ENCODE measurements around the gene PXK. TPM values are rescaled to one million over a fixed set of nuclear protein-coding genes. Genes with fewer than 3 reads are reported as not detected.

PXK gene
- total RNA-seq, 5 donors from 2014 or later (not counting 1 experiment from before 2014, with no cell fraction given), result 17.4 to 23.0 (median 21.8) TPM

DNA sequence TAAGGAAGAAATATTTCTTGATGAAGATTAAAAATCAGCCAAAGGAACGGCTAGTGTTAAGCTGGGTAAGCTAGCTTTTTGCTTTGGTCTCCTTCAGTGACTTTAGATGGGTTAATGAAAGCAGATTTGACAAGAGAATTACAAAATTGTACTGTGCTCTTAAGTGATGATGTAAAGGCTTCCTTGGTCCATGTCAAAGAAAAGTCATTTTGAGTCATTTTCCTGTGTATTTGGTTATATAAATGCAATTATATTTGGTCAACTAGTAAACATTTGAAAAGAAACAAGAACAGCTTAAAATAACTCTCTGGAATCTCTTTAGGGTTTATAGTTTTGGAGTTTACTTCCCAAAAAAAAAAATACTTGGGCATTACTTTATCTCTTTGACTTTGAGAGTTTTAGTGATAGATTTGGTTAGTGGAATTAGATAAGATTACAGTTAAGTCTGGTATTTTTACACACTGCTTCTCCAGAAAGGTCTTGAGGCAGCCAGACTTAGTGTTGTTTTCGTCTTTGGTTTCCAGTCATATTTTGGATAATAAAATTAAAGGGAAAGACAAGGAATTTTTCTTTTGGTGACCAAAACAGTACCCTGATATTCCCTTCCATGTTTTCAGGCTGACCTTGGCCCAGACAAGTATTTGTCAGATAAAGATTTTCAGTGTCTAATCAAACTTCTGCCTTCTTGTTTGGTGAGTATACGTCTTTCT lies 58.6 kb downstream of the PXK start:
- no peak overlapping the region for H3K4me3 ChIP-seq (ENCODE audit: control insufficient read depth in 1 of 2, extremely low read depth in 1 of 2, low read length in 1 of 2)
- no peak overlapping the region for H3K4me3 Mint-ChIP-seq
- peaks cover 0 to 7% (median 6%) of the 10 kb centered on the region in 3 donors for H3K4me1 Mint-ChIP-seq
- ATAC-seq (replicated peaks in 1 of 4), result no peak
- peaks cover 3 to 31% of the 10 kb centered on the region in 2 donors for H3K36me3 ChIP-seq (ENCODE audit: control insufficient read depth in 2 of 2, extremely low read depth in 1 of 2, insufficient read depth in 1 of 2, low read length in 1 of 2)
- 100% methylated on average over 2 of the region's 3 CpGs for WGBS (ENCODE audit: insufficient coverage)
- no peaks in the 10 kb centered on the region for H3K9me3 Mint-ChIP-seq
- no peaks in the 10 kb centered on the region for H3K27me3 Mint-ChIP-seq
- no peak overlapping the region for H3K27ac Mint-ChIP-seq
- no peaks in the 10 kb centered on the region for H3K27me3 ChIP-seq (replicated peaks in 1 of 2; ENCODE audit: control insufficient read depth in 2 of 2, extremely low read depth in 1 of 2, insufficient read depth in 2 of 2, low read length in 1 of 2)
- DNase-seq, result no peak
- H3K9me3 ChIP-seq, result no peaks in the 10 kb centered on the region
- peaks cover 39% of the 10 kb centered on the region for H3K36me3 Mint-ChIP-seq
- H3K27ac ChIP-seq (ENCODE audit: low read length), result no peak overlapping the region
- POLR2A ChIA-PET, result interaction anchor here in 1 of 2 donors (0.6 kb wide), 1 partner anchor 9 kb away, joined by 6 read pairs; no protein-coding TSS in a partner anchor
- no peaks in the 10 kb centered on the region for H3K4me1 ChIP-seq (ENCODE audit: control insufficient read depth in 1 of 2, extremely low read depth in 1 of 2, insufficient read depth in 2 of 2, low read length in 2 of 2)
- CTCF ChIA-PET, result no interaction called here

DNA sequence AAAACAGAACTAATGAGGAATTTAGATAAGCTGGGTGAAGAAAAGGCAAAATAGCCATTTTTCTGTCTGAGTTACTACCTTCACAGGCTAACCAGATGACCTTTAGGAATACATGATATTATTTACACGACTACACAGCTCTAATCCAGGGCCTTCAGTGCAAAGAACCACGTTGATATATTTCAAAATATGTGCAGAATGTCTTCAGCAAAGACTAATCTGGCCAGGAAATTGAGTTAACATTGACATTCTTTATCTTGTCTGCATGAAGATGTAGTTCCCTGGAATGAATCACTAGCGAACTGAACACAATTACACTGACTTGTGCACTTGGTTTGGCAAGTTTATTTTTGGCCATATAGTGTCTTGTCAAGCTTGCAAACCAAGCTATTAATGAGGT lies 59.5 kb downstream of the PXK start:
- WGBS (ENCODE audit: insufficient coverage), result 44% methylated on average over 2 of the region's 3 CpGs
- Histone ChIP-seq H3K4me1 (ENCODE audit: control insufficient read depth in 1 of 2, extremely low read depth in 1 of 2, insufficient read depth in 2 of 2, low read length in 2 of 2) (no peaks in the 10 kb centered on the region), H3K4me3 (ENCODE audit: control insufficient read depth in 1 of 2, extremely low read depth in 1 of 2, low read length in 1 of 2) (no peak overlapping the region), H3K36me3 (ENCODE audit: control insufficient read depth in 2 of 2, extremely low read depth in 1 of 2, insufficient read depth in 1 of 2, low read length in 1 of 2) (peaks cover 6 to 32% of the 10 kb centered on the region in 2 donors), H3K27ac (ENCODE audit: low read length) (no peak overlapping the region), H3K9me3 (no peaks in the 10 kb centered on the region), H3K27me3 (replicated peaks in 1 of 2; ENCODE audit: control insufficient read depth in 2 of 2, extremely low read depth in 1 of 2, insufficient read depth in 2 of 2, low read length in 1 of 2) (no peaks in the 10 kb centered on the region)
- CTCF ChIA-PET, result interaction anchor here in 1 of 2 donors (0.5 to 1.0 kb wide), 3 partner anchors 10 to 37 kb away, joined by 3 to 7 read pairs (median 5); no protein-coding TSS in a partner anchor
- Mint-ChIP-seq H3K4me1 (peaks cover 0 to 5% (median 4%) of the 10 kb centered on the region in 3 donors), H3K36me3 (peaks cover 42% of the 10 kb centered on the region), H3K9me3 (no peaks in the 10 kb centered on the region), H3K27ac (no peak overlapping the region), H3K27me3 (no peaks in the 10 kb centered on the region), H3K4me3 (no peak overlapping the region)
- DNase-seq (no peak), ATAC-seq (replicated peaks in 1 of 4) (no peak)
- POLR2A ChIA-PET, result no interaction called here

DNA sequence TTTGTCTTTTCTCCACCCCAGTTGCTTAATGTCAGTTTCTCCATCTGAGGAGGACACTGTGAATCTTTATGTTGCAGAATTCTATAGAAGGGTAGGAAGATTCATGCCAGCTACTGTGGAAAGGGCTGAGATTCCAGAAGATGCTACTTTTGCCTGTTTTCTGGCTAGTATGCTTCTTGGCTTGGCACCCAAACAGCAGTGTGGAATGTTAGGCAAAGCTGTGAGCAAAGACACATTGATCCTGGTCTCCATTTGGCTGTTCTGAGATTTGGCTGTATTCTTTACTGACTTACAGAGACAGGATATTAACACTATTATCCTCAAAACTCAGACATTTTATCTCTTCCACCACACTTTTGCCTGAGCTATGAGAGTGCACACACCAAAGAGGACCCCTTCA lies 61.6 kb downstream of the PXK start:
- H3K27me3 Mint-ChIP-seq, result no peaks in the 10 kb centered on the region
- Histone ChIP-seq H3K9me3 (no peaks in the 10 kb centered on the region), H3K27me3 (replicated peaks in 1 of 2; ENCODE audit: control insufficient read depth in 2 of 2, extremely low read depth in 1 of 2, insufficient read depth in 2 of 2, low read length in 1 of 2) (no peaks in the 10 kb centered on the region), H3K36me3 (ENCODE audit: control insufficient read depth in 2 of 2, extremely low read depth in 1 of 2, insufficient read depth in 1 of 2, low read length in 1 of 2) (peaks cover 19 to 51% of the 10 kb centered on the region in 2 donors), H3K27ac (ENCODE audit: low read length) (no peak overlapping the region), H3K4me3 (ENCODE audit: control insufficient read depth in 1 of 2, extremely low read depth in 1 of 2, low read length in 1 of 2) (no peak overlapping the region), H3K4me1 (ENCODE audit: control insufficient read depth in 1 of 2, extremely low read depth in 1 of 2, insufficient read depth in 2 of 2, low read length in 2 of 2) (no peaks in the 10 kb centered on the region)
- H3K36me3 Mint-ChIP-seq, result peaks cover 52% of the 10 kb centered on the region
- no peaks in the 10 kb centered on the region for H3K4me1 Mint-ChIP-seq
- no peak overlapping the region for H3K4me3 Mint-ChIP-seq
- no peaks in the 10 kb centered on the region for H3K9me3 Mint-ChIP-seq
- ATAC-seq (replicated peaks in 1 of 4), result no peak
- CTCF ChIA-PET, result no interaction called here
- POLR2A ChIA-PET, result no interaction called here
- no peak overlapping the region for H3K27ac Mint-ChIP-seq
- DNase-seq, result no peak

DNA sequence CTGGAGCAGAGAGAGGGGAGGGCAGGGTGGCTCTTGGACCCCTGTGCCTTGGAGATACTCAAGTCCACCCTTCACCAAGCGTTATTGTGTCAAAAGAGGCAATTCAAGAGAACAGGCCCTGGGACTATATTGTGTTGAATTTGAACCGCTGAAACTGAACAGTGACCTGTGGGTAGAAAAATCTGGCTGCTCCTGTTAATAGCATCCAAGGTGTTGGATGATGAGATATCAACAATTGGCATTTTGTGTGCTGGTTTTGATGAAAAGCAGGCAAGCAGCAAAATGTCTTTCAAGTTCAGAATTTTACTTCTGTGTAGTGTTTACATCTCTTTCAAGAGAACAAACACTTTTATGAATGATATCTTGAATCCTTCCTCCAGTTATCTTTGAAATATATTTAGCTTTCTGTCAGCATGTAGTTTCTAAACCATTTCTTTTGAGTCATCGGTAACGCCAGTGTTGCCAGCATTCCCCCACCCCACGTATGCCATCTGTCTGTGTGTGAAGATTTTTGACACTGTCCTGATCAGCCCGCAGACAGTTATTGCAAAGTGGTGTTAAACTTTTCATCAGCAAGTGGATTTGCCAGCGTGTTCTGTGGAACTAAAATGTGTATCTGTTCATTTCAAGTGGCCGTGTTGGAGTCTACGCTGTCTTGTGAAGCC lies 66.1 kb downstream of the PXK start:
- no peak overlapping the region for H3K27ac ChIP-seq (ENCODE audit: low read length)
- no peaks in the 10 kb centered on the region for H3K27me3 ChIP-seq (replicated peaks in 1 of 2; ENCODE audit: control insufficient read depth in 2 of 2, extremely low read depth in 1 of 2, insufficient read depth in 2 of 2, low read length in 1 of 2)
- no peak overlapping the region for H3K4me3 Mint-ChIP-seq
- DNase-seq (no peak), ATAC-seq (replicated peaks in 1 of 4) (no peak)
- peaks cover 0 to 3% (median 0%) of the 10 kb centered on the region in 3 donors for H3K4me1 Mint-ChIP-seq
- H3K9me3 ChIP-seq, result no peaks in the 10 kb centered on the region
- no peak overlapping the region for H3K4me3 ChIP-seq (ENCODE audit: control insufficient read depth in 1 of 2, extremely low read depth in 1 of 2, low read length in 1 of 2)
- ChIA-PET POLR2A (no interaction called here), CTCF (interaction anchor here in 1 of 2 donors (0.6 kb wide), 1 partner anchor 65 kb away, joined by 4 read pairs; no protein-coding TSS in a partner anchor)
- H3K36me3 Mint-ChIP-seq, result peaks cover 54% of the 10 kb centered on the region
- peaks cover 22 to 48% of the 10 kb centered on the region in 2 donors for H3K36me3 ChIP-seq (ENCODE audit: control insufficient read depth in 2 of 2, extremely low read depth in 1 of 2, insufficient read depth in 1 of 2, low read length in 1 of 2)
- WGBS (ENCODE audit: insufficient coverage), result 93% methylated on average over 4 of the region's 9 CpGs
- peak overlapping the region in 1 of 2 donors; percentile 11 for H3K27ac Mint-ChIP-seq
- H3K9me3 Mint-ChIP-seq, result no peaks in the 10 kb centered on the region
- H3K4me1 ChIP-seq (ENCODE audit: control insufficient read depth in 1 of 2, extremely low read depth in 1 of 2, insufficient read depth in 2 of 2, low read length in 2 of 2), result no peaks in the 10 kb centered on the region
- no peaks in the 10 kb centered on the region for H3K27me3 Mint-ChIP-seq

DNA sequence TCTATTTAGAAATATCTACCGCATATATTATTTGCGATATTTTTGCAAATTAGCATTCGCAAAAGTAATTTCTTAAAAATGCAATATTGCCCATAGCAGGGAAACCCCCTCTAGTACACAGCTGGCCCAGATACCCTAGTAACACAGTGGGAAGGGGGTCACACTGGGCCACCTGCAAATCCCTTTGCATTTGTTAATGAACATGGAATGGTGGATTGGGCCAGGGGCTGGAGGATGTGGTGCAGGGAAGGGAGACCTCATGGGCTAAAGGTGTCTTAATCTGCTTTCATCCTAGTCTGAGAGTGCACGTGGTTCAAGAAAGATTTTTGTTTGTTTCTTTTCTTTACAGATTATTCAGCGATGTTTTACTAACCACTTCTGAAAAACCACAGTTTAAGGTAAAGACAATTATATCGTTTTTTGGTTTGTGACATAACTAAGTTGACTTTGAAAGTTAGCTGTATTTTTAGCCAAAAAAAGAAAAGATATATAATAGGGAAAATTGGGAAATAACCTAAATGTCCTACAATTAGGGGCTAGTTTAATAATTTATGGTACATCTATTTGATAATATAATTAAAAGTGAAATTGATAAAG lies 70.9 kb downstream of the PXK start:
- H3K27ac ChIP-seq (ENCODE audit: low read length), result no peak overlapping the region
- DNase-seq, result no peak
- no peak overlapping the region for H3K27ac Mint-ChIP-seq
- no peak overlapping the region for H3K4me3 Mint-ChIP-seq
- peaks cover 3 to 20% of the 10 kb centered on the region in 2 donors for H3K36me3 ChIP-seq (ENCODE audit: control insufficient read depth in 2 of 2, extremely low read depth in 1 of 2, insufficient read depth in 1 of 2, low read length in 1 of 2)
- POLR2A ChIA-PET, result no interaction called here
- peaks cover 0 to 3% (median 0%) of the 10 kb centered on the region in 3 donors for H3K4me1 Mint-ChIP-seq
- WGBS (ENCODE audit: insufficient coverage), result no CpG with 5 or more reads among the region's 6 CpGs
- no peak for ATAC-seq (replicated peaks in 1 of 4)
- no peaks in the 10 kb centered on the region for H3K27me3 Mint-ChIP-seq
- H3K27me3 ChIP-seq (replicated peaks in 1 of 2; ENCODE audit: control insufficient read depth in 2 of 2, extremely low read depth in 1 of 2, insufficient read depth in 2 of 2, low read length in 1 of 2), result no peaks in the 10 kb centered on the region
- no peaks in the 10 kb centered on the region for H3K9me3 ChIP-seq
- no peaks in the 10 kb centered on the region for H3K4me1 ChIP-seq (ENCODE audit: control insufficient read depth in 1 of 2, extremely low read depth in 1 of 2, insufficient read depth in 2 of 2, low read length in 2 of 2)
- H3K36me3 Mint-ChIP-seq, result peaks cover 41% of the 10 kb centered on the region
- no peak overlapping the region for H3K4me3 ChIP-seq (ENCODE audit: control insufficient read depth in 1 of 2, extremely low read depth in 1 of 2, low read length in 1 of 2)
- H3K9me3 Mint-ChIP-seq, result no peaks in the 10 kb centered on the region
- CTCF ChIA-PET, result interaction anchor here in 1 of 2 donors (0.7 kb wide), 1 partner anchor 1297 kb away, joined by 3 read pairs; no protein-coding TSS in a partner anchor

DNA sequence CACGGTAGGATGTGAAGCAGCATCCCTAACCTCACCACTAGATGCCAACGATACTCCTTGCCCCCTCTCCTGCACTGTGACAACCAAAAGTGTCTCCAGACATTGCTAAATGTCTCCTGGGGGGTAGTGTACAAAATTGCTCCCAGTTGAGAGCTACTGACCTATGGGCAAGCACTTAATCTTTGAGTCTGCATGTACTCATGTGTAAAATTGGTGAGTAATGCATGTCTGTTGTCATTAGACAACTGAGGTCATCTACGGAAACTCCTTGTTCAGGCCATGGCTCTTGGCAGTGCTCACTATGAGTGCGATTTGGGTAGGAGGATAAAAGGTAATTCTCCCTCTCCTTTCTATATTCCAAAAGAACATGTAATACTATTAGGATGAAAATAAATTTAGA lies 71.7 kb downstream of the PXK start:
- Histone ChIP-seq H3K27me3 (replicated peaks in 1 of 2; ENCODE audit: control insufficient read depth in 2 of 2, extremely low read depth in 1 of 2, insufficient read depth in 2 of 2, low read length in 1 of 2) (no peaks in the 10 kb centered on the region), H3K4me3 (ENCODE audit: control insufficient read depth in 1 of 2, extremely low read depth in 1 of 2, low read length in 1 of 2) (no peak overlapping the region), H3K36me3 (ENCODE audit: control insufficient read depth in 2 of 2, extremely low read depth in 1 of 2, insufficient read depth in 1 of 2, low read length in 1 of 2) (peaks cover 3 to 19% of the 10 kb centered on the region in 2 donors), H3K27ac (ENCODE audit: low read length) (no peak overlapping the region), H3K9me3 (no peaks in the 10 kb centered on the region), H3K4me1 (ENCODE audit: control insufficient read depth in 1 of 2, extremely low read depth in 1 of 2, insufficient read depth in 2 of 2, low read length in 2 of 2) (no peaks in the 10 kb centered on the region)
- Mint-ChIP-seq H3K36me3 (peaks cover 41% of the 10 kb centered on the region), H3K27ac (no peak overlapping the region), H3K9me3 (no peaks in the 10 kb centered on the region), H3K4me3 (no peak overlapping the region), H3K4me1 (peaks cover 0 to 3% (median 0%) of the 10 kb centered on the region in 3 donors), H3K27me3 (no peaks in the 10 kb centered on the region)
- ATAC-seq (replicated peaks in 1 of 4) (no peak), DNase-seq (no peak)
- no CpG with 5 or more reads among the region's 4 CpGs for WGBS (ENCODE audit: insufficient coverage)
- POLR2A ChIA-PET, result no interaction called here
- CTCF ChIA-PET, result interaction anchor here in 1 of 2 donors (0.7 kb wide), 1 partner anchor 1298 kb away, joined by 3 read pairs; no protein-coding TSS in a partner anchor
